IMR-90 (cell line): ENCODE results near the gene ARHGAP36. TPM values are rescaled to one million over a fixed set of nuclear protein-coding genes. Genes with fewer than 3 reads are reported as not detected.
A peak's percentile ranks its signal among the peaks of the same experiment; 100 is the strongest.

Experiments
- ATAC-seq: fragments of 200-7000 bp; cut with Tn5 transposase; 2 replicates; pipeline ENCODE4 v1.9.1; 2020; ENCODE audit warnings: low read depth, mild to moderate bottlenecking, moderate library complexity
- BruUV-seq: library from RNA; stranded (reverse); fragments of 400-500 nt; replicated peaks from 2 replicates; lab custom pipeline; 2021; lab: Mats Ljungman, UMichigan
- CTCF ChIA-PET: fragments of 300-600 bp; formaldehyde crosslinking; extraction: SDS; loops from one replicate; lab custom pipeline; 2021; ENCODE audit warnings: antibody characterized with exemption; lab: Yijun Ruan, JAX
- POLR2A ChIA-PET: fragments of 300-600 bp; sonication (Branson Sonifier 250); formaldehyde crosslinking; loops from one replicate; lab custom pipeline; 2022; ENCODE audit warnings: antibody characterized with exemption; ENCODE audit not compliant: unreplicated experiment; lab: Charles Lee
- DNase-seq: peaks from one replicate; pipeline ENCODE4 v3.0.0; 2013
- H2AFZ ChIP-seq: replicated peaks from 2 replicates; pipeline ENCODE3; 2013; ENCODE audit warnings: low read length, mild to moderate bottlenecking; ENCODE audit not compliant: poor library complexity
- H2AK5ac ChIP-seq: 2 replicates; pipeline ENCODE4 v1.6.1; 2013; ENCODE audit warnings: low read depth, low read length, inconsistent platforms
- H2AK9ac ChIP-seq: replicated peaks from 2 replicates; pipeline ENCODE3; 2013; ENCODE audit warnings: mild to moderate bottlenecking, low read depth, low read length, moderate library complexity; ENCODE audit not compliant: poor library complexity
- H2BK120ac ChIP-seq: 2 replicates; pipeline ENCODE4 v1.6.1; 2013; ENCODE audit warnings: low read depth, low read length, inconsistent platforms
- H2BK15ac ChIP-seq: 3 replicates; pipeline ENCODE4 v1.6.1; 2013; ENCODE audit warnings: low read depth, low read length, inconsistent platforms
- H2BK20ac ChIP-seq: 2 replicates; pipeline ENCODE4 v1.6.1; 2013; ENCODE audit warnings: low read depth, mild to moderate bottlenecking, inconsistent platforms, low read length, moderate library complexity
- H2BK5ac ChIP-seq: 2 replicates; pipeline ENCODE4 v1.6.1; 2013; ENCODE audit warnings: mild to moderate bottlenecking, low read depth, low read length, inconsistent platforms; ENCODE audit not compliant: poor library complexity, severe bottlenecking
- H3K14ac ChIP-seq: replicated peaks from 2 replicates; pipeline ENCODE4 v1.6.1; 2013; ENCODE audit warnings: low read depth, low read length, inconsistent platforms
- H3K18ac ChIP-seq: 2 replicates; pipeline ENCODE4 v1.6.1; 2013; ENCODE audit warnings: low read depth, low read length, control low read depth
- H3K23ac ChIP-seq: 2 replicates; pipeline ENCODE4 v1.6.1; 2013; ENCODE audit warnings: low read depth, low read length, inconsistent platforms
- H3K27ac ChIP-seq: 2 replicates; pipeline ENCODE4 v1.5.1; 2013; ENCODE audit warnings: mild to moderate bottlenecking, control low read depth, low read length; ENCODE audit not compliant: insufficient read depth
- H3K27me3 ChIP-seq: 2 replicates; pipeline ENCODE4 v1.6.1; 2013; ENCODE audit warnings: low read length; ENCODE audit not compliant: control insufficient read depth, insufficient read depth
- H3K36me3 ChIP-seq: 2 replicates; pipeline ENCODE4 v1.6.1; 2013; ENCODE audit warnings: low read length, mixed read lengths; ENCODE audit not compliant: control insufficient read depth, insufficient read depth
- H3K4ac ChIP-seq: 2 replicates; pipeline ENCODE4 v1.6.1; 2013; ENCODE audit warnings: low read depth, low read length, inconsistent platforms
- H3K4me1 ChIP-seq: 2 replicates; pipeline ENCODE4 v1.6.1; 2013; ENCODE audit warnings: low read length, mixed read lengths; ENCODE audit not compliant: control insufficient read depth, insufficient read depth
- H3K4me2 ChIP-seq: 2 replicates; pipeline ENCODE4 v1.6.1; 2013; ENCODE audit warnings: low read depth, mild to moderate bottlenecking, control low read depth, low read length, moderate library complexity
- H3K4me3 ChIP-seq: 2 replicates; pipeline ENCODE4 v1.5.1; 2013; ENCODE audit warnings: low read depth, mild to moderate bottlenecking, control low read depth, low read length, moderate library complexity; ENCODE audit not compliant: insufficient read depth
- H3K56ac ChIP-seq: 2 replicates; pipeline ENCODE4 v1.6.1; 2013; ENCODE audit warnings: low read length, inconsistent platforms; ENCODE audit not compliant: insufficient read depth; ENCODE audit errors: extremely low read depth
- H3K79me1 ChIP-seq, 2 experiments: 2 replicates each; pipeline ENCODE4 v1.6.1; 2013; ENCODE audit warnings: low read length in 2 of 2, inconsistent platforms in 1 of 2, low read depth in 1 of 2
- H3K9ac ChIP-seq: 2 replicates; pipeline ENCODE4 v1.6.1; 2013; ENCODE audit warnings: low read depth, low read length, control low read depth
- H3K9me1 ChIP-seq: 2 replicates; pipeline ENCODE4 v1.6.1; 2013; ENCODE audit warnings: low read length, inconsistent platforms; ENCODE audit not compliant: insufficient read depth
- H3K9me3 ChIP-seq: 2 replicates; pipeline ENCODE4 v1.6.1; 2013; ENCODE audit warnings: low read length; ENCODE audit not compliant: control insufficient read depth, insufficient read depth
- H4K20me1 ChIP-seq: 2 replicates; pipeline ENCODE4 v1.6.1; 2013; ENCODE audit warnings: low read length, inconsistent platforms; ENCODE audit not compliant: insufficient read depth
- H4K5ac ChIP-seq: 2 replicates; pipeline ENCODE4 v1.6.1; 2013; ENCODE audit warnings: mild to moderate bottlenecking, low read depth, low read length, control low read depth
- H4K8ac ChIP-seq, 2 experiments: 2 replicates each; pipeline ENCODE4 v1.6.1; 2013; ENCODE audit warnings: low read depth in 2 of 2, low read length in 2 of 2, control low read depth in 1 of 2, inconsistent platforms in 1 of 2
- H4K91ac ChIP-seq: 2 replicates; pipeline ENCODE4 v1.6.1; 2013; ENCODE audit warnings: low read depth, low read length, inconsistent platforms; ENCODE audit not compliant: insufficient read depth
- CEBPB ChIP-seq: IDR thresholded peaks from 2 replicates; pipeline ENCODE4 v1.6.1; 2012; ENCODE audit warnings: low read depth, low read length, improper control_type of control experiment
- POLR2A ChIP-seq: IDR thresholded peaks from 2 replicates; pipeline ENCODE4 v1.6.1; 2012; ENCODE audit warnings: mild to moderate bottlenecking, low read depth, low read length
- RCOR1 ChIP-seq: IDR thresholded peaks from 2 replicates; pipeline ENCODE4 v1.6.1; 2012; ENCODE audit warnings: mild to moderate bottlenecking, low read length, improper control_type of control experiment; ENCODE audit not compliant: insufficient replicate concordance
- whole genome bisulfite sequencing, 2 experiments: methylation state at CpG; one replicate each; pipeline versions ENCODE4 v1.1.5 to v1.1.7; 2013; ENCODE audit warnings: missing lambda C conversion rate in 2 of 2; ENCODE audit not compliant: insufficient read length in 1 of 2; ENCODE audit errors: extremely low coverage in 2 of 2; 5-methylcytosine and 5-hydroxymethylcytosine counted together
- dilution Hi-C: fragments of 300-500 bp; cut with HindIII; formaldehyde crosslinking; loops from one replicate; pipeline ENCODE4 v1.14.3; 2018; ENCODE audit warnings: low sequenced_read_pairs; ENCODE audit not compliant: unreplicated experiment
- in situ Hi-C: fragments of 300-500 bp; cut with MboI; formaldehyde crosslinking; loops from 3 replicates; pipeline ENCODE4 v1.14.3; 2019; ENCODE audit warnings: low sequenced_read_pairs, inconsistent platforms, mixed read lengths
- intact Hi-C: fragments of 100-400 bp; cut with micrococcal nuclease; formaldehyde crosslinking; loops from 2 replicates; pipeline ENCODE4 v1.10.0; 2022
- polyA plus RNA-seq, 3 experiments: library from polyadenylated mRNA; depleted of rRNA; stranded (reverse); fragments of >200 nt; gene quantifications; 2 replicates each; pipeline ENCODE4 v1.2.3, GENCODE V29; 2012; ENCODE audit warnings: low replicate concordance in 1 of 3
- total RNA-seq: library from RNA; depleted of rRNA; stranded (reverse); fragments of >200 nt; gene quantifications from 2 replicates; pipeline ENCODE4 v1.2.3, GENCODE V29; 2012

The ARHGAP36 gene
- total and polyA plus RNA-seq, 2 of the 4 experiments (the other 2 are of a cell fraction), result not detected

GRCh38 chrX:131084145-131084544 is 26.0 kb downstream of the ARHGAP36 start:
- H2AK9ac ChIP-seq, result no peak overlapping the region
- no peaks in the 10 kb centered on the region for H3K4me1 ChIP-seq
- H3K18ac ChIP-seq, result no peak overlapping the region
- H2AFZ ChIP-seq, result no peak overlapping the region
- no peaks in the 10 kb centered on the region for H3K36me3 ChIP-seq
- H3K4ac ChIP-seq, result no peak overlapping the region
- dilution Hi-C loops, result no loop called here
- H2BK5ac ChIP-seq, result no peak overlapping the region
- TF ChIP-seq CEBPB, result peak; percentile 40; the same call in 1 of the 2 replicates
- TF ChIP-seq POLR2A, result no peak
- TF ChIP-seq RCOR1, result no peak
- ChIA-PET CTCF (no interaction called here), POLR2A (no interaction called here)
- 20% methylated on average over 1 of the region's 7 CpGs; no CpG with 5 or more reads in 1 of the 2 experiments for WGBS, 2 experiments
- H4K5ac ChIP-seq, result no peak overlapping the region
- no peaks in the 10 kb centered on the region for H3K9me1 ChIP-seq
- no peak overlapping the region for H4K8ac ChIP-seq
- no peaks in the 10 kb centered on the region for H3K79me1 ChIP-seq
- H3K9ac ChIP-seq, result no peak overlapping the region
- DNase-seq, result no peak
- no peak overlapping the region for H4K91ac ChIP-seq
- ATAC-seq, result no peak
- H3K27ac ChIP-seq, result no peak overlapping the region
- intact Hi-C loops, result no loop called here
- no peak overlapping the region for H3K4me3 ChIP-seq
- H2BK120ac ChIP-seq, result no peak overlapping the region
- peaks cover 3% of the 10 kb centered on the region for H3K27me3 ChIP-seq
- H3K4me2 ChIP-seq, result no peak overlapping the region
- no peaks in the 10 kb centered on the region; the same call in 1 of the 2 replicates for H4K20me1 ChIP-seq
- no peak overlapping the region for H2BK15ac ChIP-seq
- H3K14ac ChIP-seq, result no peak overlapping the region
- H3K56ac ChIP-seq, result no peak overlapping the region
- H2BK20ac ChIP-seq, result no peak overlapping the region
- H3K23ac ChIP-seq, result no peak overlapping the region
- no TSS peak for BruUV-seq
- in situ Hi-C loops, result no loop called here
- H3K9me3 ChIP-seq, result no peaks in the 10 kb centered on the region; the same call in 1 of the 2 replicates
- no peak overlapping the region for H2AK5ac ChIP-seq
